K562 (cell line): ENCODE measurements around the gene APLP1. TPM values are rescaled to one million over a fixed set of nuclear protein-coding genes. Genes with fewer than 3 reads are reported as not detected.

Experiments used
- BACH1 ChIP-seq: fragments of 200-800 bp; sonication (Bioruptor generic); IDR thresholded peaks from 2 replicates; pipeline ENCODE4 v1.6.1; 2016; ENCODE audit warnings: missing genetic modification characterization, missing compliant biosample characterization
- BDP1 ChIP-seq: IDR thresholded peaks from 3 replicates; pipeline ENCODE4 v1.6.1; 2011; ENCODE audit not compliant: insufficient read length, insufficient read depth
- CHAMP1 ChIP-seq: fragments of 450-650 bp; IDR thresholded peaks from 2 replicates; pipeline ENCODE4 v1.6.1; 2016; ENCODE audit warnings: mild to moderate bottlenecking
- DDX20 ChIP-seq: fragments of 450-650 bp; IDR thresholded peaks from 2 replicates; pipeline ENCODE4 v1.6.1; 2016; ENCODE audit warnings: missing genetic modification characterization, low read depth, mild to moderate bottlenecking, missing compliant biosample characterization, moderate library complexity
- ELF4 ChIP-seq: fragments of 450-650 bp; formaldehyde crosslinking; IDR thresholded peaks from 2 replicates; pipeline ENCODE4 v1.4.0; 2022; ENCODE audit warnings: missing genetic modification characterization
- FOSL1 ChIP-seq: fragments of 200-800 bp; sonication (Bioruptor generic); conservative IDR thresholded peaks from 2 replicates; pipeline ENCODE4 v1.6.1; 2016; ENCODE audit warnings: missing genetic modification characterization, missing compliant biosample characterization
- GABPB1 ChIP-seq: sonication (generic); formaldehyde crosslinking; IDR thresholded peaks from 2 replicates; pipeline ENCODE4 v1.8.0; 2022; ENCODE audit warnings: mild to moderate bottlenecking, missing genetic modification reagents
- MTA1 ChIP-seq: fragments of 450-650 bp; IDR thresholded peaks from 2 replicates; pipeline ENCODE4 v1.6.1; 2017; ENCODE audit warnings: borderline replicate concordance
- PHF20 ChIP-seq: fragments of 450-650 bp; IDR thresholded peaks from 2 replicates; pipeline ENCODE4 v1.6.1; 2018; ENCODE audit not compliant: partially characterized antibody
- PRPF4 ChIP-seq: fragments of 200-400 bp; formaldehyde crosslinking; IDR thresholded peaks from one replicate; pipeline ENCODE4 v1.6.1; 2017; ENCODE audit warnings: low read length, low read depth, mild to moderate bottlenecking; ENCODE audit not compliant: insufficient read depth, poor library complexity, severe bottlenecking
- TEAD1 ChIP-seq, 2 experiments: fragments of 450-650 bp in 1 of 2; sonication (generic) in 1 of 2; formaldehyde crosslinking; IDR thresholded peaks; 2 replicates each; pipeline versions ENCODE4 v1.4.0 to v1.8.0; 2020 to 2022; ENCODE audit warnings: mild to moderate bottlenecking in 2 of 2, missing genetic modification reagents in 1 of 2
- TFAM ChIP-seq: fragments of 250-450 bp; sonication (Bioruptor Pico); conservative IDR thresholded peaks from 2 replicates; pipeline ENCODE4 v1.5.0; 2021; ENCODE audit warnings: mild to moderate bottlenecking, moderate library complexity
- THRB ChIP-seq: fragments of 450-650 bp; formaldehyde crosslinking; conservative IDR thresholded peaks from 2 replicates; pipeline ENCODE4 v1.4.0; 2022; ENCODE audit warnings: mild to moderate bottlenecking, missing genetic modification characterization
- VEZF1 ChIP-seq: fragments of 200-800 bp; sonication (Bioruptor generic); IDR thresholded peaks from 2 replicates; pipeline ENCODE4 v1.6.1; 2017; ENCODE audit warnings: missing genetic modification characterization, missing compliant biosample characterization
- ZBED1 ChIP-seq: IDR thresholded peaks from 2 replicates; pipeline ENCODE4 v1.6.1; 2014
- ZBTB7A ChIP-seq: IDR thresholded peaks from 2 replicates; pipeline ENCODE4 v1.6.1; 2011; ENCODE audit warnings: low read depth, mild to moderate bottlenecking, low read length, moderate library complexity, borderline replicate concordance; ENCODE audit not compliant: control insufficient read depth
- ZBTB9 ChIP-seq: fragments of 450-650 bp; formaldehyde crosslinking; IDR thresholded peaks from 2 replicates; pipeline ENCODE4 v1.4.0; 2020; ENCODE audit warnings: mild to moderate bottlenecking, moderate library complexity
- polyA plus RNA-seq, 8 experiments: library from polyadenylated mRNA; depleted of rRNA in 4 of 8; stranded (reverse) in 5 of 8; unstranded in 3 of 8; fragments of >200 nt; fragmentation: Nextera tagmentation in 2 of 8; fragmentation: Illumina TruSeq in 1 of 8; extraction: Ambion mirVana in 2 of 8; extraction: Trizol in 1 of 8; gene quantifications; 2 replicates each; pipeline versions ENCODE4 v1.2.1 to v1.2.3, GENCODE V29; 2011 to 2014; ENCODE audit warnings: inconsistent platforms in 1 of 8, missing spikeins in 1 of 8
- total RNA-seq, 7 experiments: library from RNA; depleted of rRNA in 6 of 7; stranded (reverse); fragments of >200 nt in 6 of 7; fragmentation: Illumina TruSeq in 2 of 7; extraction: Trizol in 2 of 7; gene quantifications; 2 replicates each; pipeline versions ENCODE4 v1.2.1 to v1.2.3, GENCODE V29; 2011 to 2021; ENCODE audit warnings: low replicate concordance in 1 of 7

APLP1 gene
- total and polyA plus RNA-seq, 9 of the 15 experiments (the other 6 are each of a cell fraction or from before 2014, with no cell fraction given): 0.69 to 9.9 (median 4.7) TPM

- TF ChIP-seq FOSL1 (tag) (0 out of 2 replicates have a peak, but pooled peaks have one; percentile 21), DDX20 (tag) (no peak), MTA1 (peak; percentile 61), TEAD1 (CRISPR knock-in tag; IDR thresholded peaks at IDR 0.05) (0 out of 4 replicates have a peak, but pooled peaks have one; percentile 12 to 54), BACH1 (tag) (no peak), GABPB1 (CRISPR knock-in tag) (no peak), CHAMP1 (no peak), ZBED1 (0 out of 2 replicates have a peak, but pooled peaks have one; percentile 26), VEZF1 (peak; percentile 90), PRPF4 (no peak), TFAM (CRISPR knock-in tag) (no peak), BDP1 (no peak), THRB (CRISPR knock-in tag) (no peak), ZBTB9 (CRISPR knock-in tag) (no peak), ELF4 (CRISPR knock-in tag) (no peak), ZBTB7A (peak; percentile 36; the same call in 1 of the 2 replicates), PHF20 (peak; percentile 10)
Observed at GRCh38 chr19:35899547-35900214, 31.3 kb downstream of the APLP1 start (continued).
